B cell (primary cell): ENCODE data around the gene MSH3.

Source experiments
- EZH2 ChIP-seq: IDR thresholded peaks from 2 replicates; pipeline ENCODE4 v1.6.1; 2012; ENCODE audit warnings: borderline replicate concordance, low read depth, mild to moderate bottlenecking, moderate library complexity, low read length; ENCODE audit not compliant: insufficient read depth, poor library complexity, severe bottlenecking
- TF ChIP-seq, protein P1 (sequence below): fragments of 200-600 bp; IDR thresholded peaks from one replicate; pipeline ENCODE4 v1.8.0; 2022; ENCODE audit warnings: antibody characterized with exemption, mild to moderate bottlenecking

DNA sequence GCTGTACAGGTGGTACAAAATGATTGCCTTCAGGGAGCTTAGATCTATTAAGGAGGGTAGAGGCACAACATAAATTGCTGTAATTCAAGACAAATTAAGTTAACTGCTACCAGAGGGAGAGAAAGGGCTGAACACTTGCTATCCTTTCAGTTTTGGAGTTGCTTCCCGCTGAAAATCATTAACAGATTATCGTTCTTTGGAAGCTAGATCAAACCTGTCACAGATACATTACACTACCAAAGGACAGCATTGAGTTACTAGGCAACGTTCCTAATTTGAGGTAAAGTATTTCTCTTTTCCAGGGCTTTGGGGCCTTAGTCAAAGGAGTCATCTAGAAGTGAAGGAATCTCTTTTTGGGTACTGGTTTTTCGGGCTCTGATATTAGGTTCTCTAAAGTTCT is 85.0 kb downstream of the MSH3 start:
- TF ChIP-seq EZH2: no peak
- TF ChIP-seq, protein P1, sequence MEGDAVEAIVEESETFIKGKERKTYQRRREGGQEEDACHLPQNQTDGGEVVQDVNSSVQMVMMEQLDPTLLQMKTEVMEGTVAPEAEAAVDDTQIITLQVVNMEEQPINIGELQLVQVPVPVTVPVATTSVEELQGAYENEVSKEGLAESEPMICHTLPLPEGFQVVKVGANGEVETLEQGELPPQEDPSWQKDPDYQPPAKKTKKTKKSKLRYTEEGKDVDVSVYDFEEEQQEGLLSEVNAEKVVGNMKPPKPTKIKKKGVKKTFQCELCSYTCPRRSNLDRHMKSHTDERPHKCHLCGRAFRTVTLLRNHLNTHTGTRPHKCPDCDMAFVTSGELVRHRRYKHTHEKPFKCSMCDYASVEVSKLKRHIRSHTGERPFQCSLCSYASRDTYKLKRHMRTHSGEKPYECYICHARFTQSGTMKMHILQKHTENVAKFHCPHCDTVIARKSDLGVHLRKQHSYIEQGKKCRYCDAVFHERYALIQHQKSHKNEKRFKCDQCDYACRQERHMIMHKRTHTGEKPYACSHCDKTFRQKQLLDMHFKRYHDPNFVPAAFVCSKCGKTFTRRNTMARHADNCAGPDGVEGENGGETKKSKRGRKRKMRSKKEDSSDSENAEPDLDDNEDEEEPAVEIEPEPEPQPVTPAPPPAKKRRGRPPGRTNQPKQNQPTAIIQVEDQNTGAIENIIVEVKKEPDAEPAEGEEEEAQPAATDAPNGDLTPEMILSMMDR: no peak
